Ishikawa (cell line): ENCODE measurements around the gene CDK1.

Source experiments
- CEBPB ChIP-seq: IDR thresholded peaks from 2 replicates; pipeline ENCODE4 v1.6.1; 2012
- CREB1 ChIP-seq: IDR thresholded peaks from 2 replicates; pipeline ENCODE4 v1.6.1; 2012; ENCODE audit warnings: low read depth
- EGR1 ChIP-seq: IDR thresholded peaks from 2 replicates; pipeline ENCODE4 v1.6.1; 2012
- EP300 ChIP-seq: IDR thresholded peaks from 2 replicates; pipeline ENCODE4 v1.6.1; 2012; ENCODE audit warnings: borderline replicate concordance
- FOXM1 ChIP-seq: IDR thresholded peaks from 2 replicates; pipeline ENCODE4 v1.6.1; 2012; ENCODE audit warnings: low read depth, borderline replicate concordance
- NFIC ChIP-seq: IDR thresholded peaks from 2 replicates; pipeline ENCODE4 v1.6.1; 2012
- RAD21 ChIP-seq: IDR thresholded peaks from 2 replicates; pipeline ENCODE4 v1.6.1; 2012; ENCODE audit warnings: low read depth
- REST ChIP-seq: IDR thresholded peaks from 2 replicates; pipeline ENCODE4 v1.6.1; 2012; ENCODE audit warnings: low read depth, mild to moderate bottlenecking
- TAF1 ChIP-seq: IDR thresholded peaks from 2 replicates; pipeline ENCODE4 v1.6.1; 2012; ENCODE audit warnings: low read depth, mild to moderate bottlenecking
- TCF12 ChIP-seq: IDR thresholded peaks from 2 replicates; pipeline ENCODE4 v1.6.1; 2012; ENCODE audit warnings: low read depth
- TEAD4 ChIP-seq: IDR thresholded peaks from 2 replicates; pipeline ENCODE4 v1.6.1; 2012
- USF1 ChIP-seq: IDR thresholded peaks from 2 replicates; pipeline ENCODE4 v1.6.1; 2012
- YY1 ChIP-seq: IDR thresholded peaks from 2 replicates; pipeline ENCODE4 v1.6.1; 2012; ENCODE audit warnings: low read depth
- ZBTB7A ChIP-seq: IDR thresholded peaks from 2 replicates; pipeline ENCODE4 v1.6.1; 2012; ENCODE audit warnings: low read depth
- TF ChIP-seq, protein P1 (sequence below): IDR thresholded peaks from 2 replicates; pipeline ENCODE4 v1.6.1; 2012

CDK1 gene

DNA sequence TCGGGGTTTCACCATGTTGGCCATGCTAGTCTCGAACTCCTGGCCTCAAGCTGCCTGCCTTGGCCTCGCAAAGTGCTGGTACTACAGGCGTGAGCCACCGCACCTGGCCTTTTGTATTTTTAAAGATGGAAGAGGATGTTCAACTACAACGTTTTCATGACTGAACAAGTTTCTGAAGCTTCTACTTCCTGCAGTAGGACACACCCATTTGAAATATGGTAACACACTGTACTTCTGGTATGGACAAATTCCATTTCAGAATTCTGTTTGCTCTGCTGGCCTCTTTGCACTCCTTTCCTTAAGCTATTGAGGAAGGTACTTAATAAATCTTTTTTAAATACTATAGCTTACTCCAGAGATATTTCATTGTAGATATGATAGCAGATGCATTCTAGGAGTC, 10.9 kb upstream of the CDK1 start:
- no peak for TF ChIP-seq USF1
- TF ChIP-seq YY1 = no peak

DNA sequence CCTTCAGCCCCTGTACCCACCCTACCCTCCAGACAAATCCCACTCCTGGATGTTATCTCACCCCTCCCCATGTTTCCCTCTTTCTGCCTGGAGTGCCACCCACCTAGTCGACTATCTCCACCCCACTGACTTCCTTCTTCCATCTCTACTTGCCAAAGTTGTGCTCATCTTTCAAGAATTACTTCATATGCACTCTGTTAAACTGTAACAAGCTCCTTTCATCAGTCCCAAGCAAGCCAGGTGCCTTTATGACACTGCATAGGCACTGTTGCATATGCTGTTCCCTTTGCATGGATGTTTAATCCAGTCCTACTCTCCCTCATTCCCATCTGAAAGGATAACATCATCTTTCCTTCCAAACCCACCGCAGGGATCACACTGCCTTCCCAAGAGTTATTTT, 8.9 kb upstream of the CDK1 start:
- no peak for TF ChIP-seq USF1
- no peak for TF ChIP-seq RAD21
- no peak for TF ChIP-seq CREB1
- no peak for TF ChIP-seq FOXM1
- TF ChIP-seq ZBTB7A = no peak
- TF ChIP-seq EP300 = no peak
- TF ChIP-seq TCF12 = no peak
- TF ChIP-seq YY1 = no peak

- no peak for TF ChIP-seq TCF12
- TF ChIP-seq EGR1 = no peak
- TF ChIP-seq REST = no peak
- TF ChIP-seq, protein P1, sequence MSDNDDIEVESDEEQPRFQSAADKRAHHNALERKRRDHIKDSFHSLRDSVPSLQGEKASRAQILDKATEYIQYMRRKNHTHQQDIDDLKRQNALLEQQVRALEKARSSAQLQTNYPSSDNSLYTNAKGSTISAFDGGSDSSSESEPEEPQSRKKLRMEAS = no peak; the same call in 1 of the 2 replicates
- no peak for TF ChIP-seq ZBTB7A
- no peak for TF ChIP-seq TAF1
- TF ChIP-seq RAD21 = no peak
- no peak for TF ChIP-seq CREB1
- TF ChIP-seq NFIC = no peak
- TF ChIP-seq FOXM1 = no peak
- no peak for TF ChIP-seq EP300
Observed at GRCh38 chr10:60777696-60778213, 523 bp upstream of the CDK1 start.

DNA sequence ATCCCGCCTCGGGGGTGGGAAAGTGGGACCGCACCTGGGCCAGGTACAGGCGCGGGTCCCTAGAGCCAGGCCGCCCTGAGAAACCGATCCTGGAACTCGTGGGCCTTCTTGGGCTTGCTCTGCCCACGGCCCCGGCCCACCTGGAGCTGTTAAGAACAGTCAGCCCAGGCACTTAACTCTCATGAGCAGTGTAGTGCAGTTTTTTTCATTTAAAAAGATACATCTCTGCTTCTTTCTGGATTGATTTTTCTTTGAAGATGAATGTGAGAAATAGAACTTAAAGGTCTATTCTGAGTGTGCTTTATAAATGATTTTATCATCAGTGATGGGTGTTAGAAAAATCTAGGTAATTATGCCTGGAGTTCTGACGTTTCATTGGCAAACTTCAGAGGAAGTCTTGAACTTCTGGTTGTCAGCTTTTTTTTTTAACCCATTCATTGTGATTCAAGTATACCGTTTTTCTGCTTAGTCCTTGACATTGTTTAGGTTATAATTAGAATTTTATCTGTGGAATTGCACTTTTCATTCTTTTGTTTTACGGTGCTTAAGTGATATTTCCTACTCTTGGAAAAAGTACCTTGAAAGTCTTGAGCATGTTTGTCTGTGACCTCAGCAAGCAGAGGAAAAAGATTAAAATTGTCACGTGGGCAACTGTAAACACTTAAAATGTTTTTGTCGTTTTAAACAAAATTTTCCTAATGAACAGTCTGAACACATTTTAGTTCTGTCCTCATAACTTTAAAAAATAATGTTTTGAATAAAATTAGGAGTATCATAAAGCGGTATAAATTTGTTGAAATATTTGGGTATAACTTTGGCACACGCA, 906 bp downstream of the CDK1 start:
- TF ChIP-seq USF1 (peak; percentile 58), NFIC (no peak)

- TF ChIP-seq RAD21 (no peak), TAF1 (no peak), YY1 (no peak), REST (no peak), TEAD4 (no peak), USF1 (no peak), EGR1 (no peak), TCF12 (no peak), NFIC (no peak), FOXM1 (no peak), CEBPB (no peak)
- TF ChIP-seq, protein P1 = no peak
Observed at GRCh38 chr10:60781661-60782060, 3.4 kb downstream of the CDK1 start.

DNA sequence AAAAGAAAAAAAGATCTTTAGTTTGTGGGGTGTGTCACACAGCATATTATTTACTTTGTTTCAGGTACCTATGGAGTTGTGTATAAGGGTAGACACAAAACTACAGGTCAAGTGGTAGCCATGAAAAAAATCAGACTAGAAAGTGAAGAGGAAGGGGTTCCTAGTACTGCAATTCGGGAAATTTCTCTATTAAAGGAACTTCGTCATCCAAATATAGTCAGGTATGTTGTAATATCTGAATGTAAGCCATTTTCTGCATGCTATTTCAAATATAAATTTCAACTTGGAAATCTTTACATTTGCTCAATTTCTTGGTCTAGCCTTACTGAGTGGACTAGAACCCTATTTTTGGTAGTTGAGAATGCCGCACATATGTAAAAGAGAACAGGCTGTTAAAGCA, 6.4 kb downstream of the CDK1 start:
- TF ChIP-seq NFIC (no peak), TAF1 (no peak), CREB1 (no peak), ZBTB7A (no peak), TEAD4 (no peak), EGR1 (no peak), REST (no peak)
- TF ChIP-seq, protein P1 = no peak
